Activated T-cell treated with anti-CD3 and anti-CD28 coated beads, Interleukin-2, amount 50 U/mL, for 24 hours (primary cell): ENCODE measurements around the gene PTPRZ1.

ENCODE experiments used
- DNase-seq: peaks from one replicate; pipeline ENCODE4 v3.0.0-alpha.2; 2020
- H3K27ac Mint-ChIP-seq: 2 replicates; pipeline ENCODE4 v1.8.0; 2020; ENCODE audit warnings: mild to moderate bottlenecking, mixed read lengths
- H3K27me3 Mint-ChIP-seq: 2 replicates; pipeline ENCODE4 v1.8.0; 2020; ENCODE audit warnings: mixed read lengths
- H3K36me3 Mint-ChIP-seq: 2 replicates; pipeline ENCODE4 v1.8.0; 2020; ENCODE audit warnings: low read depth, mixed read lengths
- H3K4me1 Mint-ChIP-seq: 2 replicates; pipeline ENCODE4 v1.8.0; 2020; ENCODE audit warnings: low read depth, mixed read lengths
- H3K4me3 Mint-ChIP-seq: 2 replicates; pipeline ENCODE4 v1.8.0; 2020; ENCODE audit warnings: mild to moderate bottlenecking, moderate library complexity, mixed read lengths
- H3K9me3 Mint-ChIP-seq: 2 replicates; pipeline ENCODE4 v1.8.0; 2020; ENCODE audit warnings: mixed read lengths

PTPRZ1 gene

DNA sequence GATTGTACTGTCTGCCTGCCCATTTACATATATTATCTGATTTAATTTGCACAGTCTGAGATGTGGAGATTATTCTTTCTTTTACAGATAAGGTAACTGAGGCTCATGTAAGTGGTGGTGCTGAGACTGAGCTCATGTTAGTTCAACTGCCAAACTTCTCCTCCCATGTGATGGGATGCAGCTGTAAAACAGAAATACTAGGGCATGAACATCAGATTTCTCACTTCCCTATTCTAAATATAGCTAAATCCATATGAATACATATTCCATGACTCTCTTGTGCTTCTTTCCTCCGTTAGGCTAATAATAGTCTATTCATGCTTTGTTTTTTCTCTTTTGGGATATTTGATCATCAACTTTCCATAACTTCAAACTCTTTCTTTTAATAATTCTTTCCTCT is 84.7 kb downstream of the PTPRZ1 start:
- DNase-seq, result no peak
- Mint-ChIP-seq H3K4me1 (no peaks in the 10 kb centered on the region), H3K9me3 (no peaks in the 10 kb centered on the region), H3K4me3 (no peak overlapping the region), H3K27ac (no peak overlapping the region), H3K36me3 (no peaks in the 10 kb centered on the region), H3K27me3 (no peaks in the 10 kb centered on the region)

DNA sequence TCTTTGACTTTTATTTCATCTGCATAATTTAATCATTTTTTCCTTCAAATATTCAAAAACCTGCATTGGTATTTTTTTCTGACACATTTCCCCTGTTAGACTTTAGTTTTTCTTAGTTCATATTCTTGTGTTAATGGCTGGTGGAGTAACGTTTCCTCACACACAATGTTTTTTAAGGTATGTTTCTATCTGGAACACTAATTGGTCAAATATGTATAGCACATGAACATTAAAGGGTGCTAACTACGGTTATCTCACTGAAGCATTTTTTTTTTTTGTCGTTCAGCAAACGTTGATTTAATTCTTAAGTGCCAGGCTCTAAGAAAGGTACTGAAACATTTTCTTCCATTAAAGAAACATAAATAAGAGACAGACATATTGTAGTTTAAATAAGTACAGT is 87.7 kb downstream of the PTPRZ1 start:
- no peak overlapping the region for H3K4me3 Mint-ChIP-seq
- H3K27me3 Mint-ChIP-seq, result no peaks in the 10 kb centered on the region
- DNase-seq, result no peak
- peaks cover 3% of the 10 kb centered on the region for H3K9me3 Mint-ChIP-seq
- no peak overlapping the region for H3K27ac Mint-ChIP-seq
- H3K36me3 Mint-ChIP-seq, result no peaks in the 10 kb centered on the region
- H3K4me1 Mint-ChIP-seq, result no peaks in the 10 kb centered on the region

GRCh38 chr7:121961089-121961867 is 88.3 kb downstream of the PTPRZ1 start:
- Mint-ChIP-seq H3K27ac (no peak overlapping the region), H3K36me3 (no peaks in the 10 kb centered on the region), H3K9me3 (peaks cover 3% of the 10 kb centered on the region), H3K4me3 (no peak overlapping the region), H3K4me1 (no peaks in the 10 kb centered on the region), H3K27me3 (no peaks in the 10 kb centered on the region)
- DNase-seq, result no peak

DNA sequence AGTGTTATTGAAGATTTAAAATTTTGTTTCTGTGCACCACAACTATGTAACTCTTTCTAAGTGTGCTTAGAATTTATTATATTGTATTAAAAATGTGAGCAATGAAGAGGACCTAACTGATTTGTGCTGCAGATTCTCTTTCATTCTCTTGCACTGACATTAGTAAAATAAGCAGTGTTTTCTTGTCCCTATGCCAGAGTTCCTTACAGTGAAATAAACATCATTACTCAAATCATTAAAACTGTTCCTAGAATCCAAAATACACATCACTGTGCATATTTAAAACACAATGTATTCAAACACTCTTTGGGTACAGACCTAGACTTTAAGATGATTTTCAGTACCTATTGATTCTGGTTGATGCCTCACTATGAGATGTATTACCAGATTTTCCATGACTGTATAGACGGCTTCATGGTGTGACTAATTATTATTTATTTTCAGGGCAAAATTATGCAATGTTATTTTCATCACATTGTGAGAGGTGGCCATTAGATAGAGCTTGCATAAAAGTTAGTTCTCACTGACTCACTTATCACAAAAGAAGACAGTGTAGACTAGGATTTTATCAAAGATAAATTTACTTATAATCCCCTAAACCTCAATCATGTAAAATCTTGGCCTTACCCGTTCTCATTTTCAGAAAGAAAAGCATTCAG is 93.4 kb downstream of the PTPRZ1 start:
- Mint-ChIP-seq H3K4me3 (no peak overlapping the region), H3K27me3 (no peaks in the 10 kb centered on the region), H3K27ac (no peak overlapping the region), H3K36me3 (no peaks in the 10 kb centered on the region), H3K4me1 (no peaks in the 10 kb centered on the region), H3K9me3 (peaks cover 6% of the 10 kb centered on the region)
- DNase-seq, result no peak

GRCh38 chr7:121966935-121967332 is 94.0 kb downstream of the PTPRZ1 start:
- H3K4me3 Mint-ChIP-seq, result no peak overlapping the region
- DNase-seq, result no peak
- peaks cover 6% of the 10 kb centered on the region for H3K9me3 Mint-ChIP-seq

GRCh38 chr7:121985476-121986030 is 112.6 kb downstream of the PTPRZ1 start:
- no peaks in the 10 kb centered on the region for H3K9me3 Mint-ChIP-seq
- DNase-seq, result no peak
- no peak overlapping the region for H3K27ac Mint-ChIP-seq
- no peaks in the 10 kb centered on the region for H3K4me1 Mint-ChIP-seq
- H3K36me3 Mint-ChIP-seq, result no peaks in the 10 kb centered on the region
- H3K4me3 Mint-ChIP-seq, result no peak overlapping the region
- no peaks in the 10 kb centered on the region for H3K27me3 Mint-ChIP-seq

More at GRCh38 chr7:121966935-121967332, 94.0 kb downstream of the PTPRZ1 start:
- Mint-ChIP-seq H3K27ac (no peak overlapping the region), H3K27me3 (no peaks in the 10 kb centered on the region), H3K4me1 (no peaks in the 10 kb centered on the region), H3K36me3 (no peaks in the 10 kb centered on the region)

DNA sequence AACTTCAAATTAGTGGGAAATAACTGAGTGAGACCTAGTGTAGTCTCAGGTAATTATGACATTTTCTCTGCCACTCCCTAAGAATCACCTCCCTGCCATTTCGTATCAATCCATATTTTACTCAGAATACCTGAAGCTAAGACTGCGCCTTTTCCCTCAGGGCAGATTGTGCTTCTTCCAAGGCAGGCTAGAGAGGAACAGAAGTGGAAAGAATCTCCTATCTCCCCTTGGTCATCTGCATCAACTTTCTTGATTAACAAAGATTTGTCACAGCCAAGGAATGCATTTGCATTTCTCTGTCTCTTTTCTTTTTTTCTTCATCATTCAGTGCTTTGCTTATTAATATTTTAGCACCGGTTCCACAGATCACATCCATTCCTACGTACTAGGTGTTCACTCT is 119.1 kb downstream of the PTPRZ1 start:
- Mint-ChIP-seq H3K4me1 (no peaks in the 10 kb centered on the region), H3K4me3 (no peak overlapping the region)
- DNase-seq, result no peak

DNA sequence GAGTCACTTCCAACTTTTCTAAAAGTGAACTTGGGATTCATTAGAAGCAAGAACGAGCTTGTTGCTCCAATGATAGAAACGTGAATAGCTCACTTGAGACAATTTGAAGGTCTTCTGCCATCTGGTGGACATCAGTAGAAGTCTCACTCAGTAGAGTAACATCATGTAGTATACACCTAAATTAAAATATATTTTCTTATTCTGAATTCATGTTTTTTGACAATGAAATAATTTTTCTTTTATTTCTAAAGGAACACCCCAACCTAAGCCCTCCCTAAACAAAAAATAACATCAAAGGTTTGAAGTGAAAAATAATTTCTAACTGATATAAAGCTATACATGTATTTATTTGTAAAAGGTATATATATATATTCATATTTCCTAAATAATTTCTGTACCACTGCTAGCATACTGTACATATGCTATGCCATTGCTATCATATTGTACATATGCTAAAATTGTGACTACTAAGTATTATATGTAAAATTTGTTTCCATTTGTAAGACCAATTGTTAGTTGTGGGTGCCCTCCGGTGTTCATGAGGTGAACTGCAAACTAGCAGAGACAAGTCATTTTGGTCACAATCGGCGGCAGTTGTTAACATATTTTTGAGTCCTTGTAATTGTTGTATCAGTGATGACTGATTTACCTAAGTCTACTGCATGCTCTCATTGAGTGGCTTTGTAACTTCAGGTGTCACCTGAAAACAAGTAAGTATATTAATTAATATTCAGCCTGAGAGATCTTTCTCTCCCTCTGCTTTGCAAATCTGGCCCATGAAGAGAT is 121.9 kb downstream of the PTPRZ1 start:
- no peak overlapping the region for H3K27ac Mint-ChIP-seq
- H3K4me3 Mint-ChIP-seq, result no peak overlapping the region
- no peaks in the 10 kb centered on the region for H3K36me3 Mint-ChIP-seq
- H3K4me1 Mint-ChIP-seq, result no peaks in the 10 kb centered on the region
- peak; percentile 47 for DNase-seq
- no peaks in the 10 kb centered on the region for H3K27me3 Mint-ChIP-seq
- H3K9me3 Mint-ChIP-seq, result no peaks in the 10 kb centered on the region

More for the DNA sequence above, 119.1 kb downstream of the PTPRZ1 start:
- Mint-ChIP-seq H3K36me3 (no peaks in the 10 kb centered on the region), H3K9me3 (no peaks in the 10 kb centered on the region), H3K27ac (no peak overlapping the region), H3K27me3 (no peaks in the 10 kb centered on the region)

- Mint-ChIP-seq H3K36me3 (no peaks in the 10 kb centered on the region), H3K4me1 (no peaks in the 10 kb centered on the region), H3K27me3 (no peaks in the 10 kb centered on the region), H3K9me3 (no peaks in the 10 kb centered on the region), H3K4me3 (no peak overlapping the region), H3K27ac (no peak overlapping the region)
- DNase-seq, result no peak
Observed at GRCh38 chr7:122006687-122007086, 133.7 kb downstream of the PTPRZ1 start.

GRCh38 chr7:122010116-122010515 is 137.2 kb downstream of the PTPRZ1 start:
- peaks cover 11% of the 10 kb centered on the region for H3K4me1 Mint-ChIP-seq
- no peak overlapping the region for H3K27ac Mint-ChIP-seq
- H3K9me3 Mint-ChIP-seq, result no peaks in the 10 kb centered on the region
- no peak for DNase-seq
- no peak overlapping the region for H3K4me3 Mint-ChIP-seq
- no peaks in the 10 kb centered on the region for H3K36me3 Mint-ChIP-seq
- no peaks in the 10 kb centered on the region for H3K27me3 Mint-ChIP-seq

GRCh38 chr7:122013065-122013464 is 140.1 kb downstream of the PTPRZ1 start:
- Mint-ChIP-seq H3K4me3 (no peak overlapping the region), H3K27ac (no peak overlapping the region), H3K9me3 (no peaks in the 10 kb centered on the region), H3K36me3 (no peaks in the 10 kb centered on the region), H3K4me1 (peaks cover 11% of the 10 kb centered on the region), H3K27me3 (no peaks in the 10 kb centered on the region)
- no peak for DNase-seq

DNA sequence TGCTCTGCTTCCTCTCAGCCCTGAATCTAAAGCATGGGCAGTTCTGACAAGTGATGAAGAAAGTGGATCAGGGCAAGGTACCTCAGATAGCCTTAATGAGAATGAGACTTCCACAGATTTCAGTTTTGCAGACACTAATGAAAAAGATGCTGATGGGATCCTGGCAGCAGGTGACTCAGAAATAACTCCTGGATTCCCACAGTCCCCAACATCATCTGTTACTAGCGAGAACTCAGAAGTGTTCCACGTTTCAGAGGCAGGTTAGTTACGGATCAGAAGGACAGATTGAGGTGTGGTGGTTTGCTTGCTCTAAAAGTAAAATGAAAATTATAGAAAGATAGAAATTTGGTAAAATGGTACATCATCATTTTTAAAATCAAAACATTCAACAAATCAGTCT is 140.7 kb downstream of the PTPRZ1 start:
- Mint-ChIP-seq H3K27ac (no peak overlapping the region), H3K4me3 (no peak overlapping the region), H3K27me3 (no peaks in the 10 kb centered on the region), H3K36me3 (no peaks in the 10 kb centered on the region), H3K9me3 (no peaks in the 10 kb centered on the region), H3K4me1 (peaks cover 11% of the 10 kb centered on the region)
- no peak for DNase-seq

GRCh38 chr7:122014697-122015096 is 141.7 kb downstream of the PTPRZ1 start:
- H3K27ac Mint-ChIP-seq, result no peak overlapping the region
- no peaks in the 10 kb centered on the region for H3K36me3 Mint-ChIP-seq
- H3K4me3 Mint-ChIP-seq, result no peak overlapping the region
- H3K4me1 Mint-ChIP-seq, result peaks cover 11% of the 10 kb centered on the region
- DNase-seq, result no peak
- H3K27me3 Mint-ChIP-seq, result no peaks in the 10 kb centered on the region
- no peaks in the 10 kb centered on the region for H3K9me3 Mint-ChIP-seq

GRCh38 chr7:122018032-122018431 is 145.1 kb downstream of the PTPRZ1 start:
- H3K36me3 Mint-ChIP-seq, result no peaks in the 10 kb centered on the region
- peaks cover 6% of the 10 kb centered on the region for H3K4me1 Mint-ChIP-seq
- DNase-seq, result no peak
- H3K9me3 Mint-ChIP-seq, result no peaks in the 10 kb centered on the region
- H3K4me3 Mint-ChIP-seq, result no peak overlapping the region
- no peaks in the 10 kb centered on the region for H3K27me3 Mint-ChIP-seq
- H3K27ac Mint-ChIP-seq, result no peak overlapping the region
